Measurements from ENCODE around the gene TRIM65. TPM values are rescaled to one million over a fixed set of nuclear protein-coding genes. Genes with fewer than 3 reads are reported as not detected.

TRIM65 gene
- total and polyA plus RNA-seq, 2 of the 4 experiments (the other 2 are of a cell fraction): 7.9 to 10.6 TPM

- dilution Hi-C loops (cut with HindIII; ENCODE audit: low sequenced_read_pairs, unreplicated experiment) (no loop called here), in situ Hi-C loops (cut with MboI; ENCODE audit: low sequenced_read_pairs) (no loop called here), intact Hi-C loops (cut with micrococcal nuclease) (loop anchor here (10.0 kb wide), 1 partner anchor 92 kb away; the partner anchor contains the start of gene UNK)
- Histone ChIP-seq H3K56ac (ENCODE audit: extremely low read depth, insufficient read depth, low read length) (peak overlapping the region; percentile 17; the same call in 1 of the 2 replicates), H2AK5ac (ENCODE audit: low read depth, low read length) (peak overlapping the region; percentile 98), H2AK9ac (replicated peaks; ENCODE audit: low read depth, low read length, poor library complexity) (peak overlapping the region; percentile 56), H2BK15ac (ENCODE audit: low read depth, low read length) (peak overlapping the region; percentile 47; the same call in 1 of the 3 replicates), H3K4me3 (ENCODE audit: insufficient read depth, low read depth, low read length) (no peak overlapping the region), H3K9ac (ENCODE audit: low read depth, low read length) (peak overlapping the region; percentile 11), H3K4me1 (ENCODE audit: control insufficient read depth, insufficient read depth, low read length) (peaks cover 26% of the 10 kb centered on the region), H3K4me2 (ENCODE audit: low read depth, low read length) (peak overlapping the region; percentile 44), H2BK20ac (ENCODE audit: low read depth, low read length) (peak overlapping the region; percentile 67), H2BK5ac (ENCODE audit: low read depth, low read length, poor library complexity, severe bottlenecking) (peak overlapping the region; percentile 65), H3K79me1 (ENCODE audit: low read depth in 1 of 2, low read length in 2 of 2) (peaks cover 0 to 31% of the 10 kb centered on the region in 2 experiments; a peak in 3 of 4 replicates), H2AFZ (replicated peaks; ENCODE audit: low read length, poor library complexity) (peak overlapping the region; percentile 96), H3K14ac (replicated peaks; ENCODE audit: low read depth, low read length) (peak overlapping the region; percentile 58), H4K20me1 (ENCODE audit: insufficient read depth, low read length) (peaks cover 10% of the 10 kb centered on the region; the same call in 1 of the 2 replicates), H4K91ac (ENCODE audit: insufficient read depth, low read depth, low read length) (peak overlapping the region; percentile 83), H3K27ac (ENCODE audit: insufficient read depth, low read length) (peak overlapping the region; percentile 26), H3K36me3 (ENCODE audit: control insufficient read depth, insufficient read depth, low read length) (peaks cover 6% of the 10 kb centered on the region; the same call in 1 of the 2 replicates), H4K8ac (ENCODE audit: low read depth in 2 of 2, low read length in 2 of 2) (peak overlapping the region; percentile 39 to 50; a peak in 2 of 4 replicates), H3K18ac (ENCODE audit: low read depth, low read length) (peak overlapping the region; percentile 36), H3K23ac (ENCODE audit: low read depth, low read length) (peak overlapping the region; percentile 36), H3K4ac (ENCODE audit: low read depth, low read length) (peak overlapping the region; percentile 80), H2BK120ac (ENCODE audit: low read depth, low read length) (peak overlapping the region; percentile 6), H3K9me3 (ENCODE audit: control insufficient read depth, insufficient read depth, low read length) (no peaks in the 10 kb centered on the region), H3K9me1 (ENCODE audit: insufficient read depth, low read length) (peaks cover 3% of the 10 kb centered on the region; the same call in 1 of the 2 replicates), H4K5ac (ENCODE audit: low read depth, low read length) (peak overlapping the region; percentile 13; the same call in 1 of the 2 replicates), H3K27me3 (ENCODE audit: control insufficient read depth, insufficient read depth, low read length) (peaks cover 3% of the 10 kb centered on the region)
- ChIA-PET POLR2A (ENCODE audit: unreplicated experiment) (interaction anchor here (1.0 kb wide), 1 partner anchor 96 kb away, joined by 3 read pairs; no protein-coding TSS in a partner anchor), CTCF (interaction anchor here (0.6 to 1.5 kb wide), 3 partner anchors 20 to 154 kb away, joined by 4 to 9 read pairs (median 5); partner anchors contain the start of gene WBP2)
- BruUV-seq (replicated peaks): no TSS peak
- TF ChIP-seq MXI1 (IDR thresholded peaks at IDR 0.05; ENCODE audit: borderline replicate concordance, low read depth, low read length) (no peak), CTCF (conservative IDR thresholded peaks at IDR 0.05; ENCODE audit: low read depth, low read length) (0 out of 2 replicates have a peak, but pooled peaks have one; percentile 3)
- DNase-seq (no peak), ATAC-seq (ENCODE audit: low read depth) (no peak)
- WGBS, 2 experiments (ENCODE audit: extremely low coverage in 2 of 2, insufficient read length in 1 of 2): 61% methylated on average over 6 of the region's 26 CpGs; no CpG with 5 or more reads in 1 of the 2 experiments
Observed at GRCh38 chr17:75876190-75876937, 20.4 kb downstream of the TRIM65 start.

Data from IMR-90 (cell line).